Stimulated activated CD4-positive, alpha-beta T cell treated with anti-CD3 and anti-CD28 coated beads, Interleukin-15, amount 100 ng/mL, for 48 hours (primary cell): ENCODE measurements around the gene TPM3.
"Not testable (repeated sequence)": the region's sequence is repeated elsewhere in the genome, so short reads cannot be mapped to it uniquely, and the experiment has no call there.

Source experiments
- DNase-seq, 2 donors: peaks; one replicate each; pipeline ENCODE4 v3.0.0-alpha.2; 2020; ENCODE audit warnings: low read depth in 2 of 2

TPM3 gene

DNA sequence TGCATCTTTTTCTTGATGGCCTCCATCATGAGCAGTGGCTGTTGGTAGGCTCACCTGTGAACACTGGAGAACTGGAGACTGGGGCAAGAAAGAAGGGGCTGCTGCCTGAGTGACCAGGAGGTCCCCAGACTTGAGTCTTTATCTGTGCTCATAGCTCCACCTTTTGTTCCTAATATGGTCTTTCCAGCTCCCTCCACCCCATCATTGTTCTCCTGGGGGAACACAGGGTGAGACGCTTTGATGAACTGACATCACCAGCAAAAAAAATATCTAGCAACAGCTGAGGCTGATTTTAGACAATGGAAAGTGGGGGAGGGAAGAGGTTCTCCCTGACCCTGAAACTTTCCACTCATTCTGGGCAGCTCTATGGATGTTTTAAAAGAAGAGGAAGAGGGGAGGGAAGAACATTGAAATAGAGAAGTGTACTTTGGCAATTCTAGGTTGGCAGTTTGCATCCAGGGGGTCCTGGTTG, at the start of gene TPM3:
Gene TPM3, minus strand, starts transcription at position 111 of the 472 bp plus-strand sequence. Its CDS starts 82 bp downstream, at position 29.
- no peak for DNase-seq

DNA sequence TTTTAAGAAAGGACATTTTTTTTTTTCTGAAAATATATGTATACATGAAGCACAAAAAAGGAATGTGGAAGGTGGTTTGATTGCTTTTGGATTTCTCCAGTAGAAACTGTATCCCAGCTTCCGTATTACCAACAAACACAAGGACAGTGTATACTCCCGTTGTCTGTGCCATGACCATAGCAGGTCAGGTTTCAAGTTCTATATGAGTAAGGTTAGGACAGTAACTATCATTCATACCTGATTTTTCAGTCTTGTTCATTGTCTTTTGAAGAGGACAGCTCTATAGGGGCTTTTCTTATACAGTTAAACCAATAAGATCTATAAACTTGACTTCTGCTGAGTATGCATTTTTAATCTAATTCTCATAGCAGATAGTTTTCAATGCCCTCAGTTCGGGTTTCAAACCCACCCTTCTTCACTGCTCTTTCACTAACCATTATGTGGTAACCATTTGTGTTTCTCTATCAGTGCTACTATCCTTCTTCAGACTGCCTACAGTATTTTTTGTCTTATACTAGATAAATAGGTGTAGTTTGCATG, 48.5 kb upstream of the TPM3 start:
- no peak for DNase-seq

DNA sequence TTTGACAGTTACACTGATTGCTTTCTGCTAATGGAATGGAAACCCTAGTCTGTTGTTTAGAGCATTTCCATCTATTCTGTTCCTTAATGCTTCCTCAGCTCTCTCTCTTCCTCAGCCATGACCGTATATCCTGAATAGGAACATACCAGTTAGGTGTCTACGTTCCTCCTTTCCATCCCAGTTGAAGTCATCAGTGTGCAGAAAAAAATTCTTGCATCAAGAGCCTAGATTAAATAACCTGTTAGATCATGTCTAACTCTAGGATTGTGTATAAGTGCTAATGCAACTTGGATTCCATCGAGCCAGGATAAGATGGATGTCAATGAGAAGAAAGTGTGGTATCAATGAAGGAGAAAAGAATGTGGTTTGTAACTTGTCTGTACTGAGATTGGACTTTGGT, 47.6 kb upstream of the TPM3 start:
- no peak for DNase-seq

DNA sequence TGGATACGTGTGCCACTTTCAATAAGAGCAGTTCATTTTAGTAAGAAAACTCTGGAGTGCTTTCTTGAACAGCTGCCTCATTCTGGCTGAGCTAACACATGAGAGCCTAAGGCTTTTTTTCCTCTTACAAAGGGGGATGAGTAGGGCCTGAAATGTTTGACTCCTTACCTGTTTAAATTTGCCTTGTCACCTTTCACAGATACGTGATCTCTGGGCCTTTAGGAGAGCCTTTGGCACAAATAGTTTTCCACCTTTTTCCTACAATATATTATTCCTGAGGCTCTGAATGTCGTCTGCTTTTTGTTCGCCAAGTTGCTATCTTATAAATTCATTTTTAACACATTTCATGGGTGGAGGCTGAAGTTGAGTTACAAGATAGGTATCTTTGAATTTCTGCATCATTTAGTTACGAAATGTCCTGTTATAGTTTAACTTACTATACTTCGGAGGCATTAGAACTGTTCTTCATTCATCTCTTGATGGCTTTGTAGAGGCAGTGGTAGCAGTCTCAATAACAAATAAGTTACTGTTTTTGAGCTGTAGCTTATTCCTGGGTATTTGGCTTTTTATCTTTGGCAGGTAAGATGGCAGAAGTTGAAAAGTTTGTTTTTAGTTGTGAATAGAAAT, 46.1 kb upstream of the TPM3 start:
- no peak for DNase-seq

DNA sequence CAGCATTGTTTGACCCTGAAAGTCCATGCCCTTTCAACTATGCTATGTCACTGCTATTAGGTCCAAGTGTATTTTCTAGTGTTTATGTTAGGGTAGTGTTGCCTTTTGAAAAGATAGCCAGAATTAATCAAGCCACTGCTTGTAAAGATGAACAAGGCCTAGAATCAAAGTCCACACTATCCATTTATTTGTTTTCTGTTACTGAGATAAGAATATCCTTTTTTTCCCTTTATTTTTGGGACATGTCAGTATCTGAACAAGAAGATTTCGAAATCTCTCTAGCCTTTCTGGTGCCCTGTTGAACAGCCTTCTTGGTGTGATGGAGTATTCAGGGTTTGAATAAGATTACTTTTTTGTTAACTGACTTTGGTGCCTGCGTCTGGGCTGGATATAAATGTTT, 45.5 kb upstream of the TPM3 start:
- no peak for DNase-seq

DNA sequence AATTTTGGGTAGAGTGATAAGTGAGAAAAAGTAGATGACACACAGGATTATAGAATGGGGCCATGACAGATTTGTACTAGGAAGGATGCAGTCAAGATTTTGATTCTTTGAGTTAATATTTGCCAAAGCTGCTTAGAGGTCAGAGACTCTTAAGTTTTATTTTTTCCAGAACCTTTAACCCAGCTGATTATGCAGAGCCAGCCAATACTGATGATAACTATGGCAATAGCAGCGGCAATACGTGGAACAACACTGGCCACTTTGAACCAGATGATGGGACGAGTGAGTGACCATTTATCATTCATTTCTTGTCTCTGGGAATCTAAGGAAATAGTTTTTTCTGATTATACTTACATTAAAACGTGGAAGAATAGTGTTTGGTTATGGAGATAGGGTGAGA, 45.0 kb upstream of the TPM3 start:
- no peak for DNase-seq

DNA sequence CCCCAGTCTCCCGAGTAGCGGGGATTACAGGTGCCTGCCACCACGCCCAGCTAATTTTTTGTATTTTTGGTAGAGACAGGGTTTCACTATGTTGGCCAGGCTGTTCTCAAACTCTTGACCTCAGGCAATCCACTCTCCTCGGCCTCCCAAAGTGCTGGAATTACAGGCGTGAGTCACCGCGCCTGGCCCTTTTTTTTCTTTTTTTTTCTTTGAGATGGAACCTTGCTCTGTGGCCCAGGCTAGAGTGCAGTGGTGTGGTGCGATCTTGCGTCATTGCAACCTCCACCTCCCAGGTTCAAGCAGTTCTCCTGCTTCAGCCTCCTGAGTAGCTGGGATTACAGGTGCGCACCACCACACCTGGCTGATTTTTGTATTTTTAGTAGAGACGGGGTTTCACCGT, 41.2 kb upstream of the TPM3 start:
- DNase-seq, result not testable (repeated sequence)

DNA sequence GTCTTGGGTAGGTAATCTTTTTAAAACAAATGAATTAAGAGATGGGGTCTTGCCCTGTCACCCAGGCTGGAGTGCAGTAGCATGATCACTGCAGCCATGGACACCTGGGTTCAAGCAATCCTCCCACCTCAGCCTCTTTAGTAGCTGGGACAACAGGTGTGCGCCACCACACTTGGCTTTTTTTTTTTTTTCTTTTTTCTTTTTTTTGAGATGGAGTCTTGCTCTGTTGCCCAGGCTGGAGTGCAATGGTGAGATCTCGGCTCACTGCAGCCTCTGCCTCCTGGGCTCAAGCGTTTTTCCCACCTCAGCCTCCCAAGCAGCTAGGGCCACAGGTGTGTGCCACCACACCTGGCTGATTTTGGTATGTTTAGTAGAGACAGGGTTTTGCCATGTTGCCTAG, 39.2 kb upstream of the TPM3 start:
- not testable (repeated sequence) for DNase-seq

DNA sequence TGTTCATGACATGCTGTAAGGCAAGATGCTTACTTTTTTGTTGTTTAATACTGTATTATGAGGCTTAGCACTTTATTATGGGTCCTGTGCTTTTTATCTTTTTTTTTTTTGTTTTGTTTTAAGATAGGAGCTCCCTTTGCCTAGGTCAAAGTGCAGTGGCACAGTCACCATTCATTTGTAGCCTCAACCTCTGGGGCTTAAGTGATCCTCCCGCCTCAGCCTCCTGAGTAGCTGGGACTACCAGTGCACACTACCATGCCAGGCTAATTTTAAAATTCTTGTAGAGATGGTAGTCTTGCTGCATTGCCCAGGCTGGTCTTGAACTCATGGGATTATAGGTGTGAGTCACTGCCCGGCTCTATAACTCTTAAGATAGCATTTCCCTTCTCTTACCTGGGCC, 33.5 kb upstream of the TPM3 start:
- DNase-seq, result no peak

DNA sequence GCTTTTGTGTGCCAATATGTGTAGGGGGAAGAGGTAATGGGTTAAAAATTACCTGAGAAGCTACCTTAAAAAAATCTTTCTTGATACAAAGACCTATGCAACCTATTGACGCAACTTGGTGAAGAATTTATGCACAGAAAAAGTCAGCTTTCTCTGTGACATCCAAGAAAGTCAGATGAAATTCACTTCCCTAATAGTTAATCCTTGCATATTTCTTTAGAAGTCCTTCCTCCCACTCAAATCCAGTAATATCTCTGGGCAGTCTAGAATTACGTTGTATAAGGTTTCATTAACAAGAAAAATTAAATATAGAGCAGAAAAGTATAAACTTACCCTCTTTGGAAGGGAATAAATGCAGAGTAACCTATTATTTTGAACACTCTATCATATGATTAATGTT, 31.7 kb upstream of the TPM3 start:
- no peak for DNase-seq

DNA sequence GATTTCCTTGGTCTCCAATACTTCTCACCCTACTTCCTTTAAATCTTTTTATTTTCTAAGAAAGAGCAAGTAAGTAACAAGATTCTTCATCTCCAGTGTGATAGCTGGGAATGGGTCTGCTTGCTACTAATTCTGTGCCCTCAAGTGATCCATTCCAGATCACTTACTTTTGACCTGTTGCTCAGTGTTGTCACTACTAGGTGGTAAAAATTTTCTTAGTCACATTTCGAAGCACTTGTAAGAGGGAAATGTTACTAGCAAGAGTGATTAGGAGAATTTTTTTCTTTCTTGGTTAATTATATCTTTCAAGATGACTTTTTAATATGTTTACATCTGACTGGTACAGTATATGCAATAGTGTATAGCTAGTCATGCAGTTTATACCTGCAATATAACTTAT, 31.0 kb upstream of the TPM3 start:
- no peak for DNase-seq

DNA sequence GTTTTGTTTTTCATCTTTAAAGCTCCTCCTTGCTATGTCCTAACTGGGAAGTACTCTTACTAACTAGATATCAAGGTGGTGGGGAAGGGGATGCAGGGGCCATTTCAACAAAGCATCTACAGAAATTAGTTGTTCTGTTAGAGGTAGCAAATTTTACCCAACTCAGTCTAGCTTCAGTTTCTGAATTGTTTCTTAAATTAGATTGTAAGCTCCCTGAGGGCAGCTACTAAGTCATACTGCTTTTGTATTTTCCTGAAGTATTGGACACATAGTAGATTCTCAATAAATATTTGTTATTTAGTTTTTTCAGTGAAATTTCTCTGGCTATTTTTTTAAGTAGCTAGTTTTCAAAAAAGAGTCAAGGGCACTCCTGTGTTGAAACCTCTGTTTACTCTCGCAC, 30.6 kb upstream of the TPM3 start:
- no peak for DNase-seq

DNA sequence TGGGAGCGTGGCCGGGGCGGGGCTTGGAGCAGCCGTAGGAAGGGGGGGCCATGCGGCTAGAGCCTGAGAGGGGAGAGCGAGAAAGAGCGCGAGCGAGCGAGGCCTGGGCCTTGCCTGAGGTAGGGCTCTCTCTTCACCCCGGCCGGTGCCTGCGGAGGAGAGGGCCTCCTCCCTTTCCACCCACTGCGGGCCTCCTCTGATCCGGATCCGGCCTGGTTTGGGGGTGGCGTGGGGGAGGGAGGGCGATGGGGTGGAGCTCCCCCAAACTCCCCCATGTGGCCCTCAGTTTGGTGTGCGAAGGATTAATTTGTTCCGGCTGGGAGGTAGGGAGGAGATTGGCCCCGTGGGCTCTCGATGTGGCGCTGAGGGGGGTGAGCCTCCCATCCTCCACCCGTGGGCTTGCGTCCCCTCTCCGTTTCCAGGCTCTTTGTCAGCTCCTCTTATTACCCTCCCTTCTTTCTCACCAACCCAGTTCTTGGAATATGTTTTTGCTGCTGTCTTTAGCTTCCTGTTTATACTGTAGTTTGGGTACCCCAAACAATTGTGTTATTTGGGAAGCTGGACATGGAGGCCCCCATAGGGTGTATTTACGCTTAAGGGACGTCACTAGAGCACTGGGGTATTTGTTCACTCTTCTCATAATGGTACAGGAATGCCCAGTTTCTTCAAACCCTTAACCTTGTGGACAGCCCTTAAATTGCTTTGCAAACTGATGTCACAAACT, 29.5 kb upstream of the TPM3 start:
- peak; percentile 43 to 55 for DNase-seq

DNA sequence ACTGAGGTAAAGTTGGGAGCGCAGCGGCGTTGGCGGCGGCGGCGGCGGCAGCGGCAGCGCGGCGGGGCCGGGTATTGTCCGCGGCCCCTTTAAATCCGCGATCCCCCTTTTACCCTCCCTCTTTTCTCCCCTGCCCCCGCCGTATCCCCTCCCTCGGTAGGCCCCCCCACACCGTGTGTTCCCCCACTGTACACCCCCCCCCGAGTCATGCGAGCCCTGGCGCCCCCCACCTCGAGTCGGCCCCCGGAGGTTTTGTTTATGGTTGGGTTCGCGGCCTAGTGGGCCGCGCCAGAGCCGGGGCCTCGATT, 29.0 kb upstream of the TPM3 start:
- no peak for DNase-seq

DNA sequence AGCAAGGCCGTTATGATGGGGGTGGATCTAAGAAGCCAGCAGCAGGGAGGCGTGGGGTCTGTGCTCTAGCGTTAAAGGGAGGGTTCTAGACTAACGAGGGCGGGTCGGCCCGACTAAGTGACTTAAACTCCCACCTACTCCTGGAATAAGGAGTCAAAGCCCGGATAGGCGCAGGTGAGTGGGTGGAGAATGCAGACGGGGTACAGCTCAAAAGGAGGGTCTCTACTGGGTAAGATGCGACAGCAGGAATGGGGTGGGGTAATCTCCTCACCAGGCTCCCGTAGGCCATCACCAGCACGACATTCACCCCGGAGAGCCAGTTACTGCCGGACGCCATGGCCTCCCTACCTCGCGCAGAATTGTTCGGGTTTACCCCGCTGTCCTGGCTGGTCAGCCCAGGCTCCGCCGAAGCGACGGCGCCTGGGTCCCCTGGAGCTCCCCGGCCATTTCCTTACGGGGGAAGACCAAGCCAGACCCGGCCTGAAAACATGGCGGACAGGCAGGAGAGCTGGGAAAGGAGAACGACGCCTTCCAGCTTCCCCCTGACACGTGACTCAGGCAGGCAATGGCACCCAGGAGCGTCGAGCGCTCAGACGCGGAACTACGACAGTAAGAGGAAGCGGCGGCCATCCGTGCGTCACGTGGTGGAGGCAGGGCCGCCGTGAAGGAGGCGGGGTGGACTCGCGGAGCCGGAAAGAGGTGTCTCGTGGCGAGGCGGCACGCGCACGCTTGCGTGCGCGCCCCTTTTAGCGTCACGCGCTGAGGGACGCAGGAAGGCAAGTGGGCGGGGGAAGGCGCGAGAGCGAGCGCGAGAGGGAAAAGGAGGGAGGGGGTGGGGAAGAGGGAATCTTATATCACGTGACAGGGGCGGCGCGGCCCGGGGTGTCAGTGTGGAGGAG, 28.4 kb upstream of the TPM3 start, which contains the start of gene UBAP2L:
Gene UBAP2L, plus strand, starts transcription at position 885 of the 899 bp plus-strand sequence. CDS start 4,169 bp downstream, outside the sequence.
- peak; percentile 98 for DNase-seq

DNA sequence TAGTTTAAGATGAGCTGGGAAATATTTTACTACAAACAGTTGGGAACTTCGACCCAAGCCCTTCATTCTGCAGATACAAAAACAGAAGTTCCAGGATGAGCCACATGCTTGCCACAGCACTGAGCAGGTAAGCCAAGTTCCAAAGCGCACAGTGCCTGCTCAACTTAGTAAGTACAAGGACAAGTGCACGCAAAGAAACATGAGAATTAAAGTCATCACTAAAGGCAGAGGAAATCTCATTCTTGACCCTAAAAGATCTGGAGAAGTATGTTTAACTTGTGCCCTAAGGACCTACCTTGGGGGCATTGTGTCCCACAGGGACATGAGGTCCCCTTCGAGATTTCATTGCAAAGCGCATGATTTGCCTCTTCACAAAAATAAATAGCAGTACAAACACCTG, 27.6 kb upstream of the TPM3 start:
- DNase-seq, result no peak

DNA sequence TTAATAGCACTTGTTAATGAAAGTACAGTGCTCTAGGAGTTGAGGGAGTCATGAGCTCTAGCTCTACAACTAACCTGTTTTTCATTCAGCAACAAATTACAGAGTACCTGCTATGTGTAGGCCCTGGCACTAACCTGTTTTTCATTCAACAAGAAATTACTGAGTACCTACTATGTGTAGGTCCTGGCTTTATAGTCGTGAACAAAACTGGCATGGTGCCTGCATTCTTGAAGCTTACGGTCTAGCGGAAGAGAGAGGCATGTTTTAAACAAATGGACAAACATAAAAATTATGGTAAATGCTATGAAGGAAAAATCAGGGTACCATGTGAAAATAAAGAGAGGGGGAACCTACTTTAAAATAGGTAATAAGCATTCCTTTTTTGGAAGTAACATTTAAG, 26.6 kb upstream of the TPM3 start:
- DNase-seq, result no peak

DNA sequence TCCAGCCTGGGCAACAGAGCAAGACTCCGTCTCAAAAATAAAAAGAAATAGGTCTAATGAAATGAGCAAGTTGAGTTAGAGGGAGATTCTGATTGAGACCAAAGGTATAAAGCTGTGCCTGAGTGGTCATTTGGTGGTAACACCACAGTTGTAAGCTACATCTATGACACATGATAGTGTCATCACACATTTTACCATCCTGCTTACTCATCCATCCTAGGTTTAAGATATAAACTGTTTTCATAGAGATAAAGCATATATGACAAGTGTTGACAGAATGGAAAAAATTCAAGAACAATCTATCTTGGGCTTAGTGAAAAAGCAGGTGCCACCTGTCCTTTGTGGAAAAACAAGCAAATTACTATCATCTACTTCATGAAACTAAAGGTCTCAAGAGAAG, 21.4 kb upstream of the TPM3 start:
- no peak for DNase-seq

DNA sequence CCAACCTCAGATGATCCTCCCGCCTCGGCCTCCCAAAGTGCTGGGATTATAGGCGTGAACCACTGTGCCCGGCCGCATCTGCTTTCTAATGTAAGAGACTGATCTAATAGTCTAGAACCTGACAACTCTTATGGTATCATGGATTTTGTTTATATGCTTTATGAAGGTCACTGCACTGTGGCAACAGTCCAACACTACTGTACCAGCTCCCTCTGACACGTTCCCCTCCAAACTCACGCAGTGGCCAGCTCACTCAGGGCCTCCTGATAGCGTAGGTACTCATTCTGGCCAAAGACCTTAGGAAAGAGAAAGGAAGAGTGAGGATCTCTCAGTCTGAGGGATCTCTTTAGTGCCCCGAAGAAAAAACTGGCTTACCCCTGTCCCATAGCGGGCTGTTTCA, 20.2 kb upstream of the TPM3 start:
- DNase-seq, result no peak

DNA sequence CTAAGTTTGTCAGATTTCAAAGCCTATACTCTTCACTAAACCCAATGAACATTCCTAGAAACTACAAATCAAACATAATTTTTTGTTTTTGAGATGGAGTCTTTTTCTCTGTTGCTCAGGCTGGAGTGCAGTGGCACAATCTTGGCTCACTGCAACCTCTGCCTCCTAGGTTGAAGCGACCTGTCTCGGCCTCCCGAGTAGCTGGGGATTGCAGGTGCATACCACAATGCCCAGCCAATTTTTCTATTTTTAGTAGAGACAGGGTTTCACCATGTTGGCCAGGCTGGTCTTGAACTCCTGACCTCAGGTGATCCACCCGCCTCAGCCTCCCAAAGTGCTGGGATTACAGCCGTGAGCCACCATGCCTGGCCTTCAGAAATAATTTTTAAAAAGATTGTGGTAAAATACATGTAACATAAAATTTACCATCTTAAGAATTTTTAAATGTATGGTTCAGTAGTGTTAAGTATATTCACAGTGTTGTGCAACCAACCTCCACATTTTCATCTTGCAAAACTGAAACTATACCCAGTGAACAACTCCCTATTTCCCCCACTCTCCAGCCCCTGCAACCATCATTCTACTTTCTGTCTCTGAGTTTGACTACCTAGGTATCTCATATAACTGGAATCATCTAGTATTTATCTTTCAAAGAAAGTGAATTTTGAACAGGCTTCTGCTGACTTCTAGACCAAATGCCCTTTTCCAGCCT, 16.9 kb upstream of the TPM3 start:
- DNase-seq, result no peak

DNA sequence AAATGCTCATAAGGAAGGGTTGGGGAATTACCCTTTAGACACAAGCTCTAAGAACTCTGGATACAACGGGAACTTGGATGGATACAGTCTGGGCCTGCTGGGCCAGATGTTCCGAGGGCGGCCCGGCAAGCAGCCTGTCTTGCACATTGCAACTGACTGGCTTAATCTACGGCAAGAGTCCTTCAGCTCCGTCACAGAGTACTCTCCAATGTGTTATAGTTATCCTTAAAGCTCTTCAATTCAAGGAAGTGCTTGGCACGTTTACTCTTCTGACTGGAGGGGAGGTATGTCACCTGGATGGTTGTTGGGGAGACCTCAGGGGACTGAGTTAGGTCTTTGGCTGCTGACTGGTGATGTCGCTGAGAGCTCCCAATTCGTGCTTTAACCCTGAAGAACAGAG, 15.4 kb upstream of the TPM3 start:
- DNase-seq, result no peak

DNA sequence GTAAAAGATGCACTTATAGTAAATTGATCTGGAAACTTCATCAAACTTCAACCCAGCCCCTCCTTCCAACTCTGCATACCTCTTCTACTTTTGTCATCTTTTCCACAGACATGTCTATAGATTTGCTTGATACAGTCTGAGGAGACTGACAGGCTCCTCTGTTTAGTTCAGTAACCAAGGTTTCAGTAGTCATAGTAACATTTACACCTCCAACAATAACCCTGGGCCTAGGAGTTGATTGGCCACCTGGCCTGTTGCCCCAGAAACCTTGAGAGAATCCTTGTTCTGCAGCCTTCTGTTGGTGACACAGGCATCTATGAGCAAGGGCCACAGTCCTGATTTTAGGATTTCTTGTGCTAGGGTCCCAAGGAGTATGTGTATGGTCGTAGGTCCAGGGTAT, 14.3 kb upstream of the TPM3 start, which contains the start of gene CFAP141:
Gene CFAP141, minus strand, starts transcription at position 138 of the 400 bp plus-strand sequence. Its CDS starts 26 bp downstream, at position 112.
- no peak for DNase-seq
